Umbilical cord (tissue), 2 donors: ENCODE data around the gene ZNF749. TPM values are rescaled to one million over a fixed set of nuclear protein-coding genes. Genes with fewer than 3 reads are reported as not detected.
A peak's percentile ranks its signal among the peaks of the same experiment; 100 is the strongest.

Experiments
- DNase-seq: peaks from one replicate; pipeline ENCODE4 v3.0.0-alpha.2; 2015; ENCODE audit warnings: low spot score
- total RNA-seq: library from RNA; depleted of rRNA; stranded (reverse); fragments of >200 nt; gene quantifications from one replicate; pipeline ENCODE4 v1.2.3, GENCODE V29; 2014; ENCODE audit warnings: low replicate concordance; ENCODE audit not compliant: insufficient read depth

Gene ZNF749
- 10.1 TPM for total RNA-seq

GRCh38 chr19:57435062-57435978 lies at the start of gene ZNF749:
ZNF749 (plus strand) TSS chr19:57435325; CDS start chr19:57435579, 254 bp downstream.
- peak; percentile 99 for DNase-seq

- no peak for DNase-seq
Observed at GRCh38 chr19:57389194-57389729, 45.9 kb upstream of the ZNF749 start.

GRCh38 chr19:57389730-57390598 lies 45.2 kb upstream of the ZNF749 start, which contains the start of gene ZNF548:
ZNF548 (plus strand) TSS chr19:57389854; CDS start chr19:57390100, 246 bp downstream.
- peak; percentile 99 for DNase-seq

GRCh38 chr19:57395710-57396109 lies 39.4 kb upstream of the ZNF749 start:
- DNase-seq, result no peak

- DNase-seq, result no peak
Observed at GRCh38 chr19:57398868-57399267, 36.3 kb upstream of the ZNF749 start.

GRCh38 chr19:57403737-57404563 lies 31.2 kb upstream of the ZNF749 start:
- DNase-seq, result no peak

GRCh38 chr19:57406516-57407123 lies 28.5 kb upstream of the ZNF749 start:
- DNase-seq, result peak; percentile 64

GRCh38 chr19:57410877-57411671 lies 24.1 kb upstream of the ZNF749 start, which contains the start of gene ZNF17:
ZNF17 (plus strand) TSS chr19:57411161; CDS start chr19:57413616, 2,455 bp downstream.
- peak; percentile 98 for DNase-seq

- DNase-seq, result no peak
Observed at GRCh38 chr19:57419439-57419838, 15.7 kb upstream of the ZNF749 start.

- DNase-seq, result no peak
Observed at GRCh38 chr19:57421037-57421436, 14.1 kb upstream of the ZNF749 start.

- no peak for DNase-seq
Observed at GRCh38 chr19:57434386-57435061, 601 bp upstream of the ZNF749 start.

- no peak for DNase-seq
Observed at GRCh38 chr19:57436417-57436816, 1.3 kb downstream of the ZNF749 start.

- no peak for DNase-seq
Observed at GRCh38 chr19:57437931-57438330, 2.8 kb downstream of the ZNF749 start.

- no peak for DNase-seq
Observed at GRCh38 chr19:57438925-57439324, 3.8 kb downstream of the ZNF749 start.

- no peak for DNase-seq
Observed at GRCh38 chr19:57441979-57442752, 7.0 kb downstream of the ZNF749 start.

GRCh38 chr19:57443121-57443696 lies 8.1 kb downstream of the ZNF749 start:
- DNase-seq, result no peak

- no peak for DNase-seq
Observed at GRCh38 chr19:57452307-57452706, 17.2 kb downstream of the ZNF749 start.
